Esophagus squamous epithelium (tissue), 5 donors: Measurements from ENCODE around the gene ZBTB38. TPM values are rescaled to one million over a fixed set of nuclear protein-coding genes. Genes with fewer than 3 reads are reported as not detected.
A peak's percentile ranks its signal among the peaks of the same experiment; 100 is the strongest.

Source experiments
- DNase-seq: peaks from one replicate; lab custom pipeline; 2025; lab: John Stamatoyannopoulos, UW
- H3K27ac ChIP-seq, 4 donors: fragments of 200-600 bp; sonication (generic); one replicate each; pipeline ENCODE4 v1.5.1; 2016 to 2019; ENCODE audit warnings: mild to moderate bottlenecking in 1 of 4
- H3K27me3 ChIP-seq, 4 donors: fragments of 200-600 bp; sonication (generic); 1 replicate in 3 of 4; 2 replicates in 1 of 4; pipeline versions ENCODE4 v1.5.1 to v1.6.0; 2017 to 2021; ENCODE audit warnings: antibody characterized with exemption in 1 of 4
- H3K36me3 ChIP-seq, 3 donors: fragments of 200-600 bp; sonication (generic); one replicate each; pipeline ENCODE4 v1.5.1; 2016 to 2019
- H3K4me1 ChIP-seq, 3 donors: fragments of 200-600 bp; sonication (generic); one replicate each; pipeline ENCODE4 v1.5.1; 2017 to 2019
- H3K4me3 ChIP-seq, 4 donors: fragments of 200-600 bp; sonication (generic); 1 replicate in 3 of 4; 2 replicates in 1 of 4; pipeline ENCODE4 v1.5.1; 2016 to 2019; ENCODE audit warnings: mild to moderate bottlenecking in 2 of 4, moderate library complexity in 1 of 4
- H3K9me3 ChIP-seq, 3 donors: fragments of 200-600 bp; sonication (generic); one replicate each; pipeline ENCODE4 v1.5.1; 2016 to 2019
- CTCF ChIP-seq, 6 experiments: fragments of 450-650 bp in 4 of 6; fragments of 200-600 bp in 2 of 6; sonication (generic) in 2 of 6; IDR thresholded peaks; one replicate each; pipeline ENCODE4 v1.5.1; 2016 to 2019; ENCODE audit warnings: antibody characterized with exemption in 6 of 6, mild to moderate bottlenecking in 4 of 6, moderate library complexity in 4 of 6
- POLR2A ChIP-seq, 4 donors: fragments of 450-650 bp; IDR thresholded peaks; one replicate each; pipeline ENCODE4 v1.6.1; 2017; ENCODE audit warnings: antibody characterized with exemption in 4 of 4, mild to moderate bottlenecking in 4 of 4, moderate library complexity in 3 of 4
- WGBS, 2 donors: methylation state at CpG; one replicate each; pipeline ENCODE4 v1.1.5; 2018; 5-methylcytosine and 5-hydroxymethylcytosine counted together
- intact Hi-C: fragments of 100-400 bp; cut with DNase I; formaldehyde crosslinking; loops from one replicate; pipeline ENCODE4 v1.15.0; 2022
- total RNA-seq, 4 donors: library from RNA; depleted of rRNA; stranded (reverse); fragments of >200 nt; gene quantifications; one replicate each; pipeline ENCODE4 v1.1.0, GENCODE V29; 2016
- donor health status: DM: yes; HTN: yes; CAD: no.

The ZBTB38 gene
- total RNA-seq, 4 donors from 2014 or later = 15.6 to 54.4 (median 33.1) TPM

- peak overlapping the region in 3 of 4 donors; percentile 57 to 76 (median 68) for H3K27ac ChIP-seq
- WGBS, 2 donors = 58% methylated on average over 8 of the region's 8 CpGs
- peak overlapping the region in 2 of 4 donors; percentile 22 to 50 for H3K4me3 ChIP-seq
- no peaks in the 10 kb centered on the region for H3K9me3 ChIP-seq
- peaks cover 3 to 81% (median 12%) of the 10 kb centered on the region in 3 donors for H3K4me1 ChIP-seq
- DNase-seq = no peak
- intact Hi-C loops = no loop called here
- no peaks in the 10 kb centered on the region for H3K27me3 ChIP-seq
- TF ChIP-seq POLR2A (IDR thresholded peaks at IDR 0.05) (no peak), CTCF (IDR thresholded peaks at IDR 0.05) (no peak)
- peaks cover 0 to 4% (median 0%) of the 10 kb centered on the region in 3 donors for H3K36me3 ChIP-seq
These were observed 17.3 kb downstream of the ZBTB38 start for GRCh38 chr3:141385406-141386125.

- WGBS, 2 donors = 64 to 80% methylated on average over 6 of the region's 6 CpGs
- TF ChIP-seq POLR2A (IDR thresholded peaks at IDR 0.05) (no peak), CTCF (IDR thresholded peaks at IDR 0.05) (no peak)
- Histone ChIP-seq H3K27me3 (no peaks in the 10 kb centered on the region), H3K36me3 (peaks cover 0 to 4% (median 0%) of the 10 kb centered on the region in 3 donors), H3K9me3 (no peaks in the 10 kb centered on the region), H3K4me1 (peaks cover 3 to 85% (median 12%) of the 10 kb centered on the region in 3 donors), H3K4me3 (peak overlapping the region in 3 of 4 donors; percentile 22 to 50 (median 26)), H3K27ac (peak overlapping the region in 3 of 4 donors; percentile 57 to 68 (median 57))
- no peak for DNase-seq
- intact Hi-C loops = no loop called here
These were observed 17.8 kb downstream of the ZBTB38 start for GRCh38 chr3:141386126-141386488.

- Histone ChIP-seq H3K27ac (peak overlapping the region in 3 of 4 donors; percentile 57 to 68 (median 57)), H3K36me3 (peaks cover 0 to 4% (median 0%) of the 10 kb centered on the region in 3 donors), H3K4me1 (peaks cover 3 to 89% (median 12%) of the 10 kb centered on the region in 3 donors), H3K4me3 (peak overlapping the region in 3 of 4 donors; percentile 22 to 50 (median 26)), H3K9me3 (no peaks in the 10 kb centered on the region), H3K27me3 (no peaks in the 10 kb centered on the region)
- TF ChIP-seq CTCF (IDR thresholded peaks at IDR 0.05) (no peak), POLR2A (IDR thresholded peaks at IDR 0.05) (peak in 1 of 4 donors; percentile 51)
- 50 to 74% methylated on average over 5 of the region's 5 CpGs for WGBS, 2 donors
- DNase-seq = no peak
- intact Hi-C loops = no loop called here
These were observed 18.4 kb downstream of the ZBTB38 start for GRCh38 chr3:141386611-141387111.

GRCh38 chr3:141387516-141387915 is 19.2 kb downstream of the ZBTB38 start:
- DNase-seq = no peak
- TF ChIP-seq POLR2A (IDR thresholded peaks at IDR 0.05) (no peak), CTCF (IDR thresholded peaks at IDR 0.05) (no peak)
- 77 to 83% methylated on average over 3 of the region's 3 CpGs for WGBS, 2 donors

GRCh38 chr3:141388395-141388794 is 20.1 kb downstream of the ZBTB38 start:
- Histone ChIP-seq H3K4me1 (peaks cover 3 to 90% (median 12%) of the 10 kb centered on the region in 3 donors), H3K4me3 (peak overlapping the region in 3 of 4 donors; percentile 19 to 44 (median 26)), H3K27me3 (no peaks in the 10 kb centered on the region), H3K36me3 (no peaks in the 10 kb centered on the region), H3K27ac (peak overlapping the region in 3 of 4 donors; percentile 57 to 73 (median 68)), H3K9me3 (no peaks in the 10 kb centered on the region)
- WGBS, 2 donors = 39 to 45% methylated on average over 3 of the region's 3 CpGs
- no peak for TF ChIP-seq CTCF (IDR thresholded peaks at IDR 0.05)
- intact Hi-C loops = no loop called here
- DNase-seq = no peak

More at GRCh38 chr3:141387516-141387915, 19.2 kb downstream of the ZBTB38 start:
- no peaks in the 10 kb centered on the region for H3K36me3 ChIP-seq
- H3K9me3 ChIP-seq = no peaks in the 10 kb centered on the region
- intact Hi-C loops = no loop called here
- H3K27ac ChIP-seq = peak overlapping the region in 2 of 4 donors; percentile 57 to 68
- peak overlapping the region in 1 of 4 donors; percentile 50 for H3K4me3 ChIP-seq
- H3K27me3 ChIP-seq = no peaks in the 10 kb centered on the region
- peaks cover 3 to 90% (median 12%) of the 10 kb centered on the region in 3 donors for H3K4me1 ChIP-seq
